Keratinocyte (primary cell): ENCODE data around the gene SULT4A1.

Experiments
- CTCF ChIP-seq, 3 experiments: IDR thresholded peaks in 1 of 3; conservative IDR thresholded peaks in 1 of 3; optimal IDR thresholded peaks in 1 of 3; 2 replicates in 2 of 3; 3 replicates in 1 of 3; pipeline versions ENCODE3 to v1.5.1; 2011; ENCODE audit warnings: low read length in 3 of 3, mild to moderate bottlenecking in 3 of 3, moderate library complexity in 2 of 3, control low read depth in 1 of 3, inconsistent platforms in 1 of 3; ENCODE audit not compliant: insufficient read depth in 2 of 3; ENCODE audit errors: extremely low read depth in 1 of 3
- EZH2 ChIP-seq: IDR thresholded peaks from one replicate; pipeline ENCODE4 v1.6.1; 2012; ENCODE audit warnings: inconsistent platforms, mild to moderate bottlenecking, low read length, moderate library complexity

- TF ChIP-seq CTCF (optimal IDR thresholded peaks at IDR 0.05 in 1 of 3, IDR thresholded peaks at IDR 0.05 in 1 of 3, conservative IDR thresholded peaks at IDR 0.05 in 1 of 3; ENCODE audit: extremely low read depth in 1 of 3, insufficient read depth in 2 of 3, low read length in 3 of 3) (no peak), EZH2 (no peak)
These were observed 11.0 kb downstream of the SULT4A1 start for GRCh38 chr22:43851058-43851978.
